Endodermal cell (in vitro differentiated cells): ENCODE results near the gene FGF22. TPM values are rescaled to one million over a fixed set of nuclear protein-coding genes. Genes with fewer than 3 reads are reported as not detected.

Experiments used
- DNase-seq: peaks from one replicate; pipeline ENCODE4 v3.0.0-alpha.2; 2017
- H3K27ac ChIP-seq: 2 replicates; pipeline ENCODE4 v1.5.1; 2013; ENCODE audit warnings: mild to moderate bottlenecking, low read depth, low read length, moderate library complexity
- H3K27me3 ChIP-seq: 2 replicates; pipeline ENCODE4 v1.6.1; 2013; ENCODE audit warnings: mild to moderate bottlenecking, low read length, moderate library complexity; ENCODE audit not compliant: insufficient read depth, control insufficient read depth, poor library complexity, severe bottlenecking
- H3K36me3 ChIP-seq: 2 replicates; pipeline ENCODE4 v1.7.0; 2013; ENCODE audit warnings: mild to moderate bottlenecking, low read length, moderate library complexity; ENCODE audit not compliant: control insufficient read depth, insufficient read depth
- H3K4me1 ChIP-seq: one replicate; pipeline ENCODE4 v1.7.0; 2013; ENCODE audit warnings: low read length; ENCODE audit not compliant: control insufficient read depth, insufficient read depth
- H3K4me3 ChIP-seq: 2 replicates; pipeline ENCODE4 v1.5.1; 2013; ENCODE audit warnings: mild to moderate bottlenecking, low read length, moderate library complexity
- H3K9ac ChIP-seq: 2 replicates; pipeline ENCODE4 v1.6.1; 2013; ENCODE audit warnings: mild to moderate bottlenecking, low read length, moderate library complexity; ENCODE audit not compliant: poor library complexity, severe bottlenecking; ENCODE audit errors: extremely low read depth
- H3K9me3 ChIP-seq: 2 replicates; pipeline ENCODE4 v1.6.1; 2013; ENCODE audit warnings: mild to moderate bottlenecking, low read length, moderate library complexity; ENCODE audit not compliant: control insufficient read depth
- H3K27ac Mint-ChIP-seq: 2 replicates; pipeline ENCODE4 v1.8.0; 2020; ENCODE audit warnings: mixed read lengths
- H3K27me3 Mint-ChIP-seq: 2 replicates; pipeline ENCODE4 v1.8.0; 2021; ENCODE audit warnings: mild to moderate bottlenecking, mixed read lengths; ENCODE audit not compliant: insufficient read depth
- H3K36me3 Mint-ChIP-seq: 2 replicates; pipeline ENCODE4 v1.8.0; 2020; ENCODE audit warnings: low read depth, mixed read lengths
- H3K4me1 Mint-ChIP-seq: 2 replicates; pipeline ENCODE4 v1.8.0; 2020; ENCODE audit warnings: mixed read lengths
- H3K4me3 Mint-ChIP-seq: 2 replicates; pipeline ENCODE4 v1.8.0; 2020; ENCODE audit warnings: mild to moderate bottlenecking, moderate library complexity, mixed read lengths
- H3K9me3 Mint-ChIP-seq: 2 replicates; pipeline ENCODE4 v1.8.0; 2020; ENCODE audit warnings: mild to moderate bottlenecking, mixed read lengths
- CTCF ChIP-seq: fragments of 200-600 bp; sonication (generic); conservative IDR thresholded peaks from 2 replicates; pipeline ENCODE4 v1.5.0; 2021; ENCODE audit warnings: antibody characterized with exemption, mild to moderate bottlenecking
- WGBS, 2 experiments: methylation state at CpG; one replicate each; pipeline versions ENCODE4 v1.1.5 to v1.1.7; 2013; ENCODE audit warnings: missing lambda C conversion rate in 2 of 2, mixed read lengths in 1 of 2; ENCODE audit not compliant: insufficient coverage in 1 of 2, insufficient read length in 1 of 2; 5-methylcytosine and 5-hydroxymethylcytosine counted together
- total RNA-seq, 2 donors: library from RNA; stranded (reverse); fragmentation: NEBNext Ultra II Directional in 1 of 2; extraction: Animal tissue kit (Norgen Biotek cat#: 25700) in 1 of 2; gene quantifications; 2 replicates in 1 of 2; 3 replicates in 1 of 2; pipeline ENCODE4 v1.2.1, GENCODE V29; 2021

FGF22 gene
- total RNA-seq, 2 donors from 2014 or later: 0.81 to 0.82 TPM

- H3K27me3 ChIP-seq: peaks cover 16% of the 10 kb centered on the region
- no peaks in the 10 kb centered on the region for H3K4me1 ChIP-seq
- no peaks in the 10 kb centered on the region for H3K9me3 ChIP-seq
- WGBS, 2 experiments: 33 to 59% methylated on average over 2 to 31 of the region's 31 CpGs
- no peak for DNase-seq
- Mint-ChIP-seq H3K4me1 (peaks cover 4% of the 10 kb centered on the region), H3K27ac (no peak overlapping the region), H3K27me3 (peaks cover 29% of the 10 kb centered on the region), H3K36me3 (no peaks in the 10 kb centered on the region), H3K9me3 (no peaks in the 10 kb centered on the region), H3K4me3 (peak overlapping the region; percentile 35)
- no peak overlapping the region for H3K4me3 ChIP-seq
- no peak overlapping the region for H3K9ac ChIP-seq
- H3K27ac ChIP-seq: no peak overlapping the region
- no peaks in the 10 kb centered on the region for H3K36me3 ChIP-seq
- TF ChIP-seq CTCF: no peak
These were observed 36.3 kb downstream of the FGF22 start for GRCh38 chr19:676007-676338.

- Mint-ChIP-seq H3K4me1 (peaks cover 4% of the 10 kb centered on the region), H3K9me3 (no peaks in the 10 kb centered on the region), H3K36me3 (no peaks in the 10 kb centered on the region), H3K27ac (no peak within 1 kb of the TSS), H3K4me3 (peak within 1 kb of the TSS; percentile 35), H3K27me3 (peaks cover 29% of the 10 kb centered on the region)
- Histone ChIP-seq H3K4me1 (no peaks in the 10 kb centered on the region), H3K9me3 (no peaks in the 10 kb centered on the region), H3K27ac (no peak within 1 kb of the TSS), H3K36me3 (no peaks in the 10 kb centered on the region), H3K9ac (no peak within 1 kb of the TSS), H3K4me3 (no peak within 1 kb of the TSS), H3K27me3 (peaks cover 16% of the 10 kb centered on the region)
- peak; percentile 52 for DNase-seq
- WGBS, 2 experiments: 21 to 49% methylated on average over 20 to 63 of the region's 63 CpGs
- TF ChIP-seq CTCF: no peak
These were observed 36.8 kb downstream of the FGF22 start, which contains the start of gene FSTL3 for GRCh38 chr19:676339-677105. FSTL3 (plus strand) TSS chr19:676392; CDS start chr19:676424, 32 bp downstream.

- H3K9me3 ChIP-seq: no peaks in the 10 kb centered on the region
These were observed 37.5 kb downstream of the FGF22 start for GRCh38 chr19:677201-677600.

More at GRCh38 chr19:677201-677600, 37.5 kb downstream of the FGF22 start:
- Mint-ChIP-seq H3K36me3 (no peaks in the 10 kb centered on the region), H3K27me3 (peaks cover 29% of the 10 kb centered on the region), H3K27ac (no peak overlapping the region), H3K9me3 (no peaks in the 10 kb centered on the region), H3K4me3 (no peak overlapping the region), H3K4me1 (peaks cover 4% of the 10 kb centered on the region)
- Histone ChIP-seq H3K27ac (no peak overlapping the region), H3K4me3 (no peak overlapping the region), H3K4me1 (no peaks in the 10 kb centered on the region), H3K36me3 (no peaks in the 10 kb centered on the region), H3K27me3 (peaks cover 16% of the 10 kb centered on the region), H3K9ac (no peak overlapping the region)
- peak; percentile 52 for DNase-seq
- WGBS, 2 experiments: 19 to 47% methylated on average over 4 to 14 of the region's 15 CpGs
- no peak for TF ChIP-seq CTCF
